ENCODE results near the gene EYS. TPM values are rescaled to one million over a fixed set of nuclear protein-coding genes. Genes with fewer than 3 reads are reported as not detected.

Gene EYS
- total RNA-seq, 1 donor from 2014 or later: not detected

DNA sequence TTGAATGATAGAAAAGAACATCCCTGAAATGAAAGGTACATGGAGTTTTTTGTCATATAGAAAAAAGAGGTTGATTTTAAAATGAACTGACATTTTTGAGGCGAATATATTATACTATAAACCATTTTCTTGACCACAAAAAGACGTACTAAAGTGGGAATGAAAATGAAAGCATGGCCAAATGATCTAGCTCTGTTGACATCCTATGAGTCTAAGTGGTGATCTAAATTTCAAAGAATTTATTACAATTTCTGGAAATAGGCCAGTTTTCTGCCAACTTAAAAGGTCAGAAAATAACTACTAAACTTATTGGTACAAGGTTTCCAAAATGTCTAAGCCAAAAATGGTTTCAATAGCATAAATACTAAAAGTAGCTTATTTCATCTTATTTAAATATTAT, 536.8 kb downstream of the EYS start:
- H3K9me3 ChIP-seq: no peaks in the 10 kb centered on the region
- H3K4me3 ChIP-seq: no peak overlapping the region
- no peaks in the 10 kb centered on the region for H3K36me3 ChIP-seq
- no peak for ATAC-seq
- no peak for TF ChIP-seq CTCF (IDR thresholded peaks at IDR 0.05)
- H3K27me3 ChIP-seq (ENCODE audit: low read depth): no peaks in the 10 kb centered on the region
- no peak overlapping the region for H3K27ac ChIP-seq
- DNase-seq: no peak
- intact Hi-C loops (cut with DNase I): no loop called here
- no peaks in the 10 kb centered on the region for H3K4me1 ChIP-seq

DNA sequence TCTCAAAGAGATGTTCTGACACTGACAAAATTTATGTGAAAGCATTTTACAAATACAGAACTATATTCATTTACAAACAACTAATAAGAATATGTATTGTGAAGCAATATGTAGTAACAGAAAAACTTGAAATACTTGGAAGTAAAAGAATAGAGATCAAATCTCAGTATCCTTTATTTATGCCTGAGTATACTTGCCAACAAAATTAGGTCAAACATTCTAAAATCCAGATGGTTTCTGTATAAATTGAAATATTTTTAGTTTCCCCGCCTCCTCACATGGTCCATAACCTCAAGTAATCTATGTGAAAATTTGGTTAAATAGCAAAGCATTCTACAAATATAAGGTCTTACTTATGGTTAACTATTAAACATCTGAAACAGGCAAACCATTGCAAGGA, 545.4 kb downstream of the EYS start:
- Histone ChIP-seq H3K4me1 (no peaks in the 10 kb centered on the region), H3K27ac (no peak overlapping the region), H3K4me3 (no peak overlapping the region), H3K9me3 (no peaks in the 10 kb centered on the region), H3K27me3 (ENCODE audit: low read depth) (no peaks in the 10 kb centered on the region), H3K36me3 (no peaks in the 10 kb centered on the region)
- TF ChIP-seq CTCF (IDR thresholded peaks at IDR 0.05): no peak
- intact Hi-C loops (cut with DNase I): no loop called here
- ATAC-seq (no peak), DNase-seq (no peak)

DNA sequence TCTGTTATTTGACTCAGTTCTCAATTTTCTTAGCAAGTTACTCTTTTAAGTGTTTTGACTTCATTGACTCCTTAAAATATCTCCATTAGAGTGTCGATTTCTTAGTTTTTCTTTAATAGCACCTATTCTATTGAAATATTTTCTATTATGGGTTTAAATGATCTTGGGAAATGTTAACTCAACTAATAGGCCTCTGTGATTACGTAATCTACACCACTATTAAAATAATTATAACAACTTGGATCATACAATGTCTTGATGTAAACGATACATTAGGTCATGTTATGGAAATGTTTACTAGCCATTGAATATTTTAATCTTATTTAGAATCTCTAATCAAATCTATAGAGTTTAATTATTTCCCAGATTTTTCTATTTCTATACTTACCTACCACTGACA, 550.0 kb downstream of the EYS start:
- H3K4me3 ChIP-seq: no peak overlapping the region
- no peak overlapping the region for H3K27ac ChIP-seq
- ATAC-seq (no peak), DNase-seq (no peak)
- H3K4me1 ChIP-seq: no peaks in the 10 kb centered on the region
- TF ChIP-seq CTCF (IDR thresholded peaks at IDR 0.05): no peak
- no peaks in the 10 kb centered on the region for H3K27me3 ChIP-seq (ENCODE audit: low read depth)
- intact Hi-C loops (cut with DNase I): no loop called here
- no peaks in the 10 kb centered on the region for H3K36me3 ChIP-seq
- H3K9me3 ChIP-seq: no peaks in the 10 kb centered on the region

DNA sequence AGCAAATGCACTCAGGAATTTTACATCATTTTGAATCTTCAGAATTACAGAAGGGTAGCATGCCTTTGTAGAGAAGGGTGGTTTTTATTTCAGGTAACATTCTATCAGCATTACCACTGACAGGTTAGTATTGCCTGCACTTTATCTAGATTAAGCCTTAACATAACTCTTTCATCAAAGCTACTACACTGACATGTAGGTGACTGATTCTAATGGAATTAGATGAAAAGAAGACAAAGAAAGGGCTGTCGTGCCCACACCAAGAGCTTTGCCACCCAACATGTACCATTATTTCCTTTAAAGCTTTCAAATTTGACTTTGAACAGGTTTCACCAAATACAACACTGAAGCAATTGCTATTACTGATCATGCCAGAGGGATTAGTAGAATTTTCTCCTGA, 551.9 kb downstream of the EYS start:
- ATAC-seq (no peak), DNase-seq (no peak)
- Histone ChIP-seq H3K9me3 (no peaks in the 10 kb centered on the region), H3K27me3 (ENCODE audit: low read depth) (no peaks in the 10 kb centered on the region), H3K36me3 (no peaks in the 10 kb centered on the region), H3K4me3 (no peak overlapping the region), H3K27ac (no peak overlapping the region), H3K4me1 (no peaks in the 10 kb centered on the region)
- intact Hi-C loops (cut with DNase I): no loop called here
- TF ChIP-seq CTCF (IDR thresholded peaks at IDR 0.05): no peak

DNA sequence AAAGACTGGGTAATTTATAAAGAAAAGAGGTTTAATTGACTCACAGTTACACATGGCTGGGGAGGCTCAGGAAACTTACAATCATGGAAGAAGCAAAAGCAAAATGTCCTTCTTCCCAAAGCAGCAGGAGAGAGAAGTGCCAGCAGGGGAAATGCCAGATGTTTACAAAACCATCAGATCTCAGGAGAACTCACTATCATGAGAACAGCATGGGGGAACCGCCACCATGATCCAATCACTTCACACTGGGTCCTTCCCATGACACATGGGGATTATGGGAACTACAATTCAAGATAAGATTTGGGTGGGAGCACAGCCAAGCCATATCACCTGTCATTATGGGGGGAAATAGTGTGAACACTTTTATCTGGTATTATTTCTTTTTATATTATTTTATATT, 557.2 kb downstream of the EYS start:
- TF ChIP-seq CTCF (IDR thresholded peaks at IDR 0.05): no peak
- intact Hi-C loops (cut with DNase I): no loop called here
- H3K27me3 ChIP-seq (ENCODE audit: low read depth): no peaks in the 10 kb centered on the region
- DNase-seq: no peak
- no peak for ATAC-seq
- H3K27ac ChIP-seq: no peak overlapping the region
- H3K36me3 ChIP-seq: no peaks in the 10 kb centered on the region
- no peak overlapping the region for H3K4me3 ChIP-seq
- no peaks in the 10 kb centered on the region for H3K4me1 ChIP-seq
- H3K9me3 ChIP-seq: no peaks in the 10 kb centered on the region

- Histone ChIP-seq H3K4me3 (no peak overlapping the region), H3K4me1 (no peaks in the 10 kb centered on the region), H3K36me3 (no peaks in the 10 kb centered on the region), H3K27me3 (ENCODE audit: low read depth) (no peaks in the 10 kb centered on the region), H3K9me3 (no peaks in the 10 kb centered on the region), H3K27ac (no peak overlapping the region)
- DNase-seq (no peak), ATAC-seq (no peak)
- no peak for TF ChIP-seq CTCF (IDR thresholded peaks at IDR 0.05)
- intact Hi-C loops (cut with DNase I): no loop called here
These were observed 558.2 kb downstream of the EYS start for GRCh38 chr6:65148839-65149238.
